ENCODE data around the gene EPHX1. TPM values are rescaled to one million over a fixed set of nuclear protein-coding genes. Genes with fewer than 3 reads are reported as not detected.

The EPHX1 gene
- total and polyA plus RNA-seq, 9 donors, result 213 to 566 (median 302) TPM

GRCh38 chr1:225862581-225862950 is 52.6 kb downstream of the EPHX1 start:
- Histone ChIP-seq H3K27ac (no peak overlapping the region), H3K9me3 (no peaks in the 10 kb centered on the region), H3K27me3 (no peaks in the 10 kb centered on the region), H3K4me1 (ENCODE audit: insufficient read depth) (no peaks in the 10 kb centered on the region), H3K4me3 (no peak overlapping the region), H3K36me3 (no peaks in the 10 kb centered on the region)
- TF ChIP-seq EP300 (IDR thresholded peaks at IDR 0.05), result no peak
- no peak for TF ChIP-seq POLR2A (IDR thresholded peaks at IDR 0.05)
- no peak for TF ChIP-seq CTCF (IDR thresholded peaks at IDR 0.05)
- 80 to 89% (median 83%) methylated on average over 12 to 13 of the region's 13 CpGs for WGBS, 3 donors
- DNase-seq, result no peak
- intact Hi-C loops (cut with DNase I), result no loop called here

- H3K27ac ChIP-seq, result no peak overlapping the region
- intact Hi-C loops (cut with DNase I), result no loop called here
- no peak for TF ChIP-seq EP300 (IDR thresholded peaks at IDR 0.05)
- TF ChIP-seq CTCF (IDR thresholded peaks at IDR 0.05), result no peak
- 86 to 95% (median 89%) methylated on average over 5 of the region's 5 CpGs for WGBS, 3 donors
- no peaks in the 10 kb centered on the region for H3K9me3 ChIP-seq
- no peak for DNase-seq
- no peaks in the 10 kb centered on the region for H3K36me3 ChIP-seq
- H3K4me3 ChIP-seq, result no peak overlapping the region
- no peaks in the 10 kb centered on the region for H3K4me1 ChIP-seq (ENCODE audit: insufficient read depth)
- no peaks in the 10 kb centered on the region for H3K27me3 ChIP-seq
Measured at GRCh38 chr1:225863167-225863566, 53.2 kb downstream of the EPHX1 start.

- intact Hi-C loops (cut with DNase I), result no loop called here
- Histone ChIP-seq H3K36me3 (no peaks in the 10 kb centered on the region), H3K9me3 (no peaks in the 10 kb centered on the region), H3K27ac (no peak overlapping the region), H3K4me1 (ENCODE audit: insufficient read depth) (no peaks in the 10 kb centered on the region), H3K27me3 (no peaks in the 10 kb centered on the region), H3K4me3 (no peak overlapping the region)
- TF ChIP-seq CTCF (IDR thresholded peaks at IDR 0.05), result no peak
- no peak for TF ChIP-seq EP300 (IDR thresholded peaks at IDR 0.05)
- no peak for TF ChIP-seq POLR2A (IDR thresholded peaks at IDR 0.05)
- no peak for DNase-seq
- 79 to 87% (median 85%) methylated on average over 13 of the region's 13 CpGs for WGBS, 3 donors
Measured at GRCh38 chr1:225865514-225865913, 55.6 kb downstream of the EPHX1 start.

- no peaks in the 10 kb centered on the region for H3K36me3 ChIP-seq
- no peaks in the 10 kb centered on the region for H3K4me1 ChIP-seq (ENCODE audit: insufficient read depth)
- no peak overlapping the region for H3K4me3 ChIP-seq
- no peaks in the 10 kb centered on the region for H3K27me3 ChIP-seq
- intact Hi-C loops (cut with DNase I), result no loop called here
- no peak overlapping the region for H3K27ac ChIP-seq
- TF ChIP-seq CTCF (IDR thresholded peaks at IDR 0.05) (no peak), POLR2A (IDR thresholded peaks at IDR 0.05) (no peak), EP300 (IDR thresholded peaks at IDR 0.05) (no peak)
- H3K9me3 ChIP-seq, result no peaks in the 10 kb centered on the region
- DNase-seq, result no peak
- WGBS, 3 donors, result 72 to 78% (median 77%) methylated on average over 8 of the region's 8 CpGs
Measured at GRCh38 chr1:225866061-225866837, 56.3 kb downstream of the EPHX1 start.

All from ovary (tissue), 9 donors.